MM.1S (cell line): ENCODE data around the gene MYH7B.

Experiments used
- EZH2 ChIP-seq: fragments of 300-600 bp; sonication (generic); optimal IDR thresholded peaks from 2 replicates; pipeline ENCODE3; 2017; ENCODE audit warnings: low read depth, mild to moderate bottlenecking, antibody characterized with exemption, low read length, mixed read lengths
- EZH2phosphoT487 ChIP-seq: fragments of 300-600 bp; sonication (generic); IDR thresholded peaks from 2 replicates; pipeline ENCODE4 v1.6.1; 2018; ENCODE audit warnings: antibody characterized with exemption, low read length
- TF ChIP-seq, protein P1 (sequence below): fragments of 300-600 bp; sonication (generic); IDR thresholded peaks from 2 replicates; pipeline ENCODE4 v1.5.1; 2016; ENCODE audit warnings: antibody characterized with exemption, low read length, mixed read lengths

DNA sequence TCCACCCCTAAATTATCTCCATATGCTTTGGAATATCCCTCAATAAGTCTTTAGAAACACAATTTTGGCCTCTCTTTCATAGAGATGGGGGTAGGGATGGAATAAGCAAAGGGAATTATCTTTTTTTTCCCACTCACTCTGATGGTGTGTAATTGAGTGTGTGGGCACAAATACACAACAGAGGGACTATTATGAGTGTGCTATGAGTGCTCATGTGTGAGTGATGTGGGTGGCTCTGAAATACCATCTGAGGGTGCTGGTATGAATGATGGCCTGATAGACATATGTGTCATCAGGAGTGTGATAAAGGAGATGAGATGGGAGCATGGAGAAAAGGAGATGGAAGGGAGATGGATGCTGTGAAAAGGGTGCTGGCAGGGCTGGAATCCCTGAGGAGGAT, 35.6 kb upstream of the MYH7B start:
- TF ChIP-seq, protein P1, sequence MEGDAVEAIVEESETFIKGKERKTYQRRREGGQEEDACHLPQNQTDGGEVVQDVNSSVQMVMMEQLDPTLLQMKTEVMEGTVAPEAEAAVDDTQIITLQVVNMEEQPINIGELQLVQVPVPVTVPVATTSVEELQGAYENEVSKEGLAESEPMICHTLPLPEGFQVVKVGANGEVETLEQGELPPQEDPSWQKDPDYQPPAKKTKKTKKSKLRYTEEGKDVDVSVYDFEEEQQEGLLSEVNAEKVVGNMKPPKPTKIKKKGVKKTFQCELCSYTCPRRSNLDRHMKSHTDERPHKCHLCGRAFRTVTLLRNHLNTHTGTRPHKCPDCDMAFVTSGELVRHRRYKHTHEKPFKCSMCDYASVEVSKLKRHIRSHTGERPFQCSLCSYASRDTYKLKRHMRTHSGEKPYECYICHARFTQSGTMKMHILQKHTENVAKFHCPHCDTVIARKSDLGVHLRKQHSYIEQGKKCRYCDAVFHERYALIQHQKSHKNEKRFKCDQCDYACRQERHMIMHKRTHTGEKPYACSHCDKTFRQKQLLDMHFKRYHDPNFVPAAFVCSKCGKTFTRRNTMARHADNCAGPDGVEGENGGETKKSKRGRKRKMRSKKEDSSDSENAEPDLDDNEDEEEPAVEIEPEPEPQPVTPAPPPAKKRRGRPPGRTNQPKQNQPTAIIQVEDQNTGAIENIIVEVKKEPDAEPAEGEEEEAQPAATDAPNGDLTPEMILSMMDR, result no peak
- TF ChIP-seq EZH2 (no peak), EZH2phosphoT487 (no peak)
